ENCODE measurements around the gene VPS52.
"Not testable (repeated sequence)": the region's sequence is repeated elsewhere in the genome, so short reads cannot be mapped to it uniquely, and the experiment has no call there.

VPS52 gene

GRCh38 chr6:33236852-33237251 is 34.8 kb downstream of the VPS52 start:
- Histone ChIP-seq H3K79me2 (no peaks in the 10 kb centered on the region), H3K4me2 (ENCODE audit: low read length) (no peak overlapping the region), H3K9ac (no peak overlapping the region), H3K36me3 (ENCODE audit: control insufficient read depth, insufficient read depth, low read length) (no peaks in the 10 kb centered on the region), H3K4me3 (ENCODE audit: low read depth, low read length) (no peak overlapping the region), H2AFZ (no peak overlapping the region), H3K27me3 (ENCODE audit: control insufficient read depth, insufficient read depth, low read length) (no peaks in the 10 kb centered on the region), H3K4me1 (peaks cover 2% of the 10 kb centered on the region), H3K27ac (no peak overlapping the region), H3K9me3 (ENCODE audit: control insufficient read depth, low read length) (no peaks in the 10 kb centered on the region)
- TF ChIP-seq CTCF (IDR thresholded peaks at IDR 0.05) = no peak

- no peak overlapping the region for H3K4me2 ChIP-seq (ENCODE audit: low read length)
- H3K4me1 ChIP-seq = peaks cover 2% of the 10 kb centered on the region
- H3K79me2 ChIP-seq = no peaks in the 10 kb centered on the region
- H3K4me3 ChIP-seq (ENCODE audit: low read depth, low read length) = no peak overlapping the region
- no peak overlapping the region for H3K9ac ChIP-seq
- H3K27ac ChIP-seq = no peak overlapping the region
- no peaks in the 10 kb centered on the region for H3K36me3 ChIP-seq (ENCODE audit: control insufficient read depth, insufficient read depth, low read length)
- no peak overlapping the region for H2AFZ ChIP-seq
- no peak for TF ChIP-seq CTCF (IDR thresholded peaks at IDR 0.05)
- no peaks in the 10 kb centered on the region for H3K9me3 ChIP-seq (ENCODE audit: control insufficient read depth, low read length)
- no peaks in the 10 kb centered on the region for H3K27me3 ChIP-seq (ENCODE audit: control insufficient read depth, insufficient read depth, low read length)
These were observed 35.3 kb downstream of the VPS52 start for GRCh38 chr6:33236328-33236727.

- Histone ChIP-seq H3K27me3 (ENCODE audit: control insufficient read depth, insufficient read depth, low read length) (no peaks in the 10 kb centered on the region), H3K4me1 (peaks cover 2% of the 10 kb centered on the region), H2AFZ (peak overlapping the region; percentile 66)
These were observed 36.4 kb downstream of the VPS52 start for GRCh38 chr6:33235221-33235634.

GRCh38 chr6:33226503-33227120 is 45.1 kb downstream of the VPS52 start:
- not testable (repeated sequence) for H3K4me2 ChIP-seq (ENCODE audit: low read length); H3K79me2 ChIP-seq; H3K36me3 ChIP-seq (ENCODE audit: control insufficient read depth, insufficient read depth, low read length); H3K4me1 ChIP-seq; H2AFZ ChIP-seq; H3K27ac ChIP-seq; H3K27me3 ChIP-seq (ENCODE audit: control insufficient read depth, insufficient read depth, low read length); H3K4me3 ChIP-seq (ENCODE audit: low read depth, low read length); H3K9ac ChIP-seq; H3K9me3 ChIP-seq (ENCODE audit: control insufficient read depth, low read length)

More at GRCh38 chr6:33235221-33235634, 36.4 kb downstream of the VPS52 start:
- H3K27ac ChIP-seq = no peak overlapping the region
- H3K4me2 ChIP-seq (ENCODE audit: low read length) = no peak overlapping the region
- H3K9ac ChIP-seq = no peak overlapping the region
- no peak overlapping the region for H3K4me3 ChIP-seq (ENCODE audit: low read depth, low read length)
- no peaks in the 10 kb centered on the region for H3K36me3 ChIP-seq (ENCODE audit: control insufficient read depth, insufficient read depth, low read length)
- no peaks in the 10 kb centered on the region for H3K79me2 ChIP-seq
- no peak for TF ChIP-seq CTCF (IDR thresholded peaks at IDR 0.05)
- H3K9me3 ChIP-seq (ENCODE audit: control insufficient read depth, low read length) = no peaks in the 10 kb centered on the region

- Histone ChIP-seq H3K9me3 (ENCODE audit: control insufficient read depth, low read length) (no peaks in the 10 kb centered on the region), H3K27me3 (ENCODE audit: control insufficient read depth, insufficient read depth, low read length) (no peaks in the 10 kb centered on the region), H3K79me2 (no peaks in the 10 kb centered on the region), H2AFZ (no peak overlapping the region), H3K4me2 (ENCODE audit: low read length) (no peak overlapping the region), H3K27ac (no peak overlapping the region), H3K36me3 (ENCODE audit: control insufficient read depth, insufficient read depth, low read length) (no peaks in the 10 kb centered on the region), H3K9ac (no peak overlapping the region), H3K4me3 (ENCODE audit: low read depth, low read length) (no peak overlapping the region), H3K4me1 (peaks cover 9% of the 10 kb centered on the region)
- no peak for TF ChIP-seq CTCF (IDR thresholded peaks at IDR 0.05)
These were observed 54.0 kb downstream of the VPS52 start for GRCh38 chr6:33217681-33218080.

Measured in parathyroid adenoma (tissue), 2 donors.